ENCODE data around the gene TCF25.

The TCF25 gene

DNA sequence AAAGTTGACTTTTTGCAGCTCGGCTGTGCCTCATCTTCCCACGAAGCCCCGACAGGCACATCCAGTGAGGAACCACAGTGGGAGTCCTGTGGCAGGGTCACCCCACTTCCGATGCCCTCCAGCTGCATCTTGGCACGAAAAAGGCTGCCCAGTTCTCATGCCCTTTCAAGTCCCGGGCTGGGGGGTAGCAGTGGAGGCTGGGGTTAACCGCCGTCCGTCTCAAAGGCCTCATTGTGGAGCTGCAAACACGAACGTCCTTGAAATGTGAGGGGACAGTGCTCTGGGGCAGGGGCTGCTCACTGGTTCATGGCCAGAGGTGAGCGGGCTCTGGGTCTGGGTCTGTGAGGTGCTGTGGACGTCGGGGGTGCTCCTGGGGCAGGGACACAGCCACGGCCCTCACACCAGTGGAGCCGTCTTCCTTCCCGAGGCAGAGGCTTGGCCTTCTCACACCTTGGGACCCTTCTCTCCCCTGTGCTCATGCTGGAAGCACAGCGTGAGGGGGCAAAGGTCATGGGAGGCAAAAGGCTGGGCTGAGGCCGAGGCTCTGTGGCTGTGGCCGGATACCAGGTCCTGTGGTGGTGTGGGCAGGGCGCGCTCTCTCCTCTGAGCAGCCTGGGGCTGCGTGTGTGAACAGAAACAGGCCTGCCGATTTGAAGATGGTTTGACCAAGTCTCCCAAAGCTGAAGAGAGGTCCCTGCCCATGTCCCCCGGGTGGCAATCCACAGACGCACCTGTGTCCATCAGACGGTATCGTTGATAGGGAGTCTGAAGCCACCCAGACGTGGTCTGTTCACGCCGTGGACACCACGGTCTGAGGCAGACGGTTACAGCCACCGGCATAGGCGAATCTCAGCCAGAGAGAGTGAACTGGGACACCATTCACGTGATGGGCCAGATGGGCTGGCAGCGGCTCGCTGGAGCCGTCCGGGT, 42.2 kb downstream of the TCF25 start:
- H3K4me3 ChIP-seq (ENCODE audit: low read depth, low read length): no peak overlapping the region
- no peak for DNase-seq (ENCODE audit: low read depth, low spot score)
- in situ Hi-C loops (cut with HindIII; ENCODE audit: low sequenced_read_pairs): no loop called here
- TF ChIP-seq, protein P1, sequence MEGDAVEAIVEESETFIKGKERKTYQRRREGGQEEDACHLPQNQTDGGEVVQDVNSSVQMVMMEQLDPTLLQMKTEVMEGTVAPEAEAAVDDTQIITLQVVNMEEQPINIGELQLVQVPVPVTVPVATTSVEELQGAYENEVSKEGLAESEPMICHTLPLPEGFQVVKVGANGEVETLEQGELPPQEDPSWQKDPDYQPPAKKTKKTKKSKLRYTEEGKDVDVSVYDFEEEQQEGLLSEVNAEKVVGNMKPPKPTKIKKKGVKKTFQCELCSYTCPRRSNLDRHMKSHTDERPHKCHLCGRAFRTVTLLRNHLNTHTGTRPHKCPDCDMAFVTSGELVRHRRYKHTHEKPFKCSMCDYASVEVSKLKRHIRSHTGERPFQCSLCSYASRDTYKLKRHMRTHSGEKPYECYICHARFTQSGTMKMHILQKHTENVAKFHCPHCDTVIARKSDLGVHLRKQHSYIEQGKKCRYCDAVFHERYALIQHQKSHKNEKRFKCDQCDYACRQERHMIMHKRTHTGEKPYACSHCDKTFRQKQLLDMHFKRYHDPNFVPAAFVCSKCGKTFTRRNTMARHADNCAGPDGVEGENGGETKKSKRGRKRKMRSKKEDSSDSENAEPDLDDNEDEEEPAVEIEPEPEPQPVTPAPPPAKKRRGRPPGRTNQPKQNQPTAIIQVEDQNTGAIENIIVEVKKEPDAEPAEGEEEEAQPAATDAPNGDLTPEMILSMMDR (IDR thresholded peaks at IDR 0.05; ENCODE audit: low read depth, low read length): no peak

DNA sequence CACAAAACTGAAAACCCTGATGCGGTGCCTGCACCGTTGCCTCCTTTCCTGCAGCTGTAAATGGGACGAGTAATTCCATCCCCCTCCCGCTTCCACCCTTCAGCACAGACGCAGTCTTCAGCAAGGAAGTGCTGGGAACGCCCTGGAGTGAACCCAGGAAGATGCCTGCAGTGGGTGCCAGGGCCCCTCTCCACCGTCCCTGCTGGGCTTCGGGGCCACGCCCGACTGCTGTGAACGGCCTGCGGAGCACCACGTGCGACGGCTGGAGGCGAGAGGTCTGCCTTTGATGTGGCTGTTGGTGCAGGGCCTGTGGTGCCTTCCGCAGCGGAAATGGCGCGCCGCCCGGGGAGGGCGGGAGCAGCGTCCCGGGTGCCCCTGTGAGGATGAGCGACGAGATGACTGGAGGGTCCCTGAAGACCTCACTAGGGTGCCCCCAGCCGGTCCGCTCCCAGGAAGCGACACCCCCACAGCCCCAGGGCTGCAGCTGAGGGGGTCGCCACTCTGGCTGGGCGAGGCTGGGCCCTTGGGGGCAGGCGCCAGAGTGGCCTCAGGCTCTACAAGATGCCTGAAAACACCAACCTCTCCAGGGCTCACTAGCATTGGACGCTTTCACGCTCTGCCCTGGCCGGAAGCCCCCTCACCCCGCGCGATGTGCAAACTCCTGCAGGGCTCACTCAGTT, 44.5 kb downstream of the TCF25 start:
- in situ Hi-C loops (cut with HindIII; ENCODE audit: low sequenced_read_pairs): no loop called here
- TF ChIP-seq, protein P1 (IDR thresholded peaks at IDR 0.05; ENCODE audit: low read depth, low read length): no peak

DNA sequence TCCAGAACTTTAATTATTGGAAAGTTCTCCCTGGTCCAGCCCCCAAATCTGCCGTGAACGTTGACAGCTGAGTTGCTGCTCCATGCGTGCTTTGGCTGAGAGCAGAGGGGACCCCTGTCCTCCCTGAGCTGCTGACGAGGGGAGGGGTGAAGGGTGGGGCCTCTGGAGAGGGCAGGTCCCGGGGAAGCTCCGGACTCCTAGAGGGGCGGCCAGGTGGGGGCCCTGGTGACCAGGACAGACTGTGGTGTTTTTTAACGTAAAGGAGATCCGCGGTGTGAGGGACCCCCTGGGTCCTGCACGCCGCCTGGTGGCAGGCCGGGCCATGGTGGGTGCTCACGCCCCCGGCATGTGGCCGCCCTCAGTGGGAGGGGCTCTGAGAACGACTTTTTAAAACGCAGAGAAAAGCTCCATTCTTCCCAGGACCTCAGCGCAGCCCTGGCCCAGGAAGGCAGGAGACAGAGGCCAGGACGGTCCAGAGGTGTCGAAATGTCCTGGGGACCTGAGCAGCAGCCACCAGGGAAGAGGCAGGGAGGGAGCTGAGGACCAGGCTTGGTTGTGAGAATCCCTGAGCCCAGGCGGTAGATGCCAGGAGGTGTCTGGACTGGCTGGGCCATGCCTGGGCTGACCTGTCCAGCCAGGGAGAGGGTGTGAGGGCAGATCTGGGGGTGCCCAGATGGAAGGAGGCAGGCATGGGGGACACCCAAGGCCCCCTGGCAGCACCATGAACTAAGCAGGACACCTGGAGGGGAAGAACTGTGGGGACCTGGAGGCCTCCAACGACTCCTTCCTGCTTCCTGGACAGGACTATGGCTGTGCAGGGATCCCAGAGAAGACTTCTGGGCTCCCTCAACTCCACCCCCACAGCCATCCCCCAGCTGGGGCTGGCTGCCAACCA, 45.3 kb downstream of the TCF25 start, which contains the start of gene MC1R:
Gene MC1R (plus strand): TSS at position 410 of the 895 bp plus-strand sequence. CDS start 397 bp downstream, at position 807.
- in situ Hi-C loops (cut with HindIII; ENCODE audit: low sequenced_read_pairs): no loop called here
- TF ChIP-seq, protein P1 (IDR thresholded peaks at IDR 0.05; ENCODE audit: low read depth, low read length): peak; percentile 66
- peak within 1 kb of the TSS; percentile 21 for H3K4me3 ChIP-seq (ENCODE audit: low read depth, low read length)
- DNase-seq (ENCODE audit: low read depth, low spot score): peak; percentile 57

More for the DNA sequence above, 44.5 kb downstream of the TCF25 start:
- peak; percentile 93 for DNase-seq (ENCODE audit: low read depth, low spot score)
- H3K4me3 ChIP-seq (ENCODE audit: low read depth, low read length): peak overlapping the region; percentile 21

DNA sequence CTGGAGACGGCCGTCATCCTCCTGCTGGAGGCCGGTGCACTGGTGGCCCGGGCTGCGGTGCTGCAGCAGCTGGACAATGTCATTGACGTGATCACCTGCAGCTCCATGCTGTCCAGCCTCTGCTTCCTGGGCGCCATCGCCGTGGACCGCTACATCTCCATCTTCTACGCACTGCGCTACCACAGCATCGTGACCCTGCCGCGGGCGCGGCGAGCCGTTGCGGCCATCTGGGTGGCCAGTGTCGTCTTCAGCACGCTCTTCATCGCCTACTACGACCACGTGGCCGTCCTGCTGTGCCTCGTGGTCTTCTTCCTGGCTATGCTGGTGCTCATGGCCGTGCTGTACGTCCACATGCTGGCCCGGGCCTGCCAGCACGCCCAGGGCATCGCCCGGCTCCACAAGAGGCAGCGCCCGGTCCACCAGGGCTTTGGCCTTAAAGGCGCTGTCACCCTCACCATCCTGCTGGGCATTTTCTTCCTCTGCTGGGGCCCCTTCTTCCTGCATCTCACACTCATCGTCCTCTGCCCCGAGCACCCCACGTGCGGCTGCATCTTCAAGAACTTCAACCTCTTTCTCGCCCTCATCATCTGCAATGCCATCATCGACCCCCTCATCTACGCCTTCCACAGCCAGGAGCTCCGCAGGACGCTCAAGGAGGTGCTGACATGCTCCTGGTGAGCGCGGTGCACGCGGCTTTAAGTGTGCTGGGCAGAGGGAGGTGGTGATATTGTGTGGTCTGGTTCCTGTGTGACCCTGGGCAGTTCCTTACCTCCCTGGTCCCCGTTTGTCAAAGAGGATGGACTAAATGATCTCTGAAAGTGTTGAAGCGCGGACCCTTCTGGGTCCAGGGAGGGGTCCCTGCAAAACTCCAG, 46.4 kb downstream of the TCF25 start:
- no peak for DNase-seq (ENCODE audit: low read depth, low spot score)
- TF ChIP-seq, protein P1 (IDR thresholded peaks at IDR 0.05; ENCODE audit: low read depth, low read length): no peak
- in situ Hi-C loops (cut with HindIII; ENCODE audit: low sequenced_read_pairs): no loop called here
- no peak overlapping the region for H3K4me3 ChIP-seq (ENCODE audit: low read depth, low read length)

DNA sequence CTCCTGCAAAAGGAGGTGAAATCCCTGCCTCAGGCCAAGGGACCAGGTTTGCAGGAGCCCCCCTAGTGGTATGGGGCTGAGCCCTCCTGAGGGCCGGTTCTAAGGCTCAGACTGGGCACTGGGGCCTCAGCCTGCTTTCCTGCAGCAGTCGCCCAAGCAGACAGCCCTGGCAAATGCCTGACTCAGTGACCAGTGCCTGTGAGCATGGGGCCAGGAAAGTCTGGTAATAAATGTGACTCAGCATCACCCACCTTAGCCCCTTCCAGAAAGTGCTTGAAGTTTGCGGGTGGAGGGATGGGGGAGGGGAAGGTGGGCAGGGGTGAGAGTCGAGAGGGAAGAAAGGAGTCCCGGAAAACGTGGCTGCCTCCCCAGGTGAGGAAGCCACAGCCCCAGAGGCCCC, 47.3 kb downstream of the TCF25 start:
- peak; percentile 37 for DNase-seq (ENCODE audit: low read depth, low spot score)
- in situ Hi-C loops (cut with HindIII; ENCODE audit: low sequenced_read_pairs): no loop called here
- H3K4me3 ChIP-seq (ENCODE audit: low read depth, low read length): no peak overlapping the region
- TF ChIP-seq, protein P1 (IDR thresholded peaks at IDR 0.05; ENCODE audit: low read depth, low read length): no peak
